ENCODE measurements around the gene CACUL1. TPM values are rescaled to one million over a fixed set of nuclear protein-coding genes. Genes with fewer than 3 reads are reported as not detected.
A peak's percentile ranks its signal among the peaks of the same experiment; 100 is the strongest.

CACUL1 gene
- total RNA-seq, 1 donor from 2014 or later = 36.0 TPM

DNA sequence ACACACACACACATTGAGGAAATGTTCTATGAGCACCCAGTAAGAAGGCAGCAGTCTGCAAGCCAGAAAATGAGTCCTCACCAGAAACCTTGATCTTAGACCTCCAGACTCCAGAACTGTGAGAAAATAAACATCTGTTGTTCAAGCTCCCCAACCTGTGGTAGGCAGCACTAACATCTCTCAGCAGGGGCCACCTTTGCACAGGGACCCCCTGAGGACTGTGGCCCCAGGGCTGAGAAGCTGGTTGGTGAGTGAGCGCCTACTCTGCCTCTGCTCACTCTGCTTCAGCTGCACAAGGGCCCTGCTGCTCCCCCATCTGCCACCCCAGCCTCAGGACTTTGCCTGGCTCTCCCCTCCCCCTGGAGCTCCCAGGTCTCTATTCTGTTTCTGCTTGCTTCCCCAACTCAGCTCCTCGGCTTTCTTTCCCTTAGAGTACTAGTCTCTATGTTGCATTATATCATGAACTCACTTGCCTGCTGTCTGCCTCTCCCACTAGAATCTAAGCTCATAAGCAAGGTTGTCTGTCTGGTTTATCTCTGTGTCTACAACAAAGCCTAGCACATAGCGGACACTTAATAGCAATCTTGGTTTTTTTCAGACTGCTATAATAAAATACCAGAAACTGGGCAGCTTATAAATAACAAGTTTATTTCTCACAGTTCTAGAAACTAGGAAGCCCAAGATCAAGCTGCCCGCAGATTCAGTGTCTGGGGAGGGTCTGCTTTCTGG, 118.9 kb downstream of the CACUL1 start:
- DNase-seq = no peak

GRCh38 chr10:118633786-118634185, 121.0 kb downstream of the CACUL1 start:
- DNase-seq = no peak

DNA sequence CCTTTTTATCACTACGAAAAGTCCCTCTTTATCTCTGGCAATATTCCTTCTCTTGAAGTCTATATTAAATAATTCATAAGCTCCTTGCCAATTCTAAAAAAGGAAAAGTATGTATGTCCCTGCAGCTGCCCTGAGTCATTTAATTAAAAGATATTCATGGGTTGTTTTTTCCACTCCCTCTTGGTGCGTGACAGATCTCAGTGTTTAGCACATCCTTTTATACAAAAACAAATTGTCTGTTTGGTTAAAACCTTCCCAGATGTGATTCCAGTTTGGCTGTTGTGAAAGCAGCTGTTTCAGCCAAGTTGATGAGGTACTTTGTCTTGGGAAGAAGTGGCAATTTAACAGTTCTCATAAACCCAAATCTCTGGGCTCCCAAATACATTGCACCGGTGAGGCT, 125.6 kb downstream of the CACUL1 start:
- peak; percentile 45 for DNase-seq

GRCh38 chr10:118628397-118628796, 126.4 kb downstream of the CACUL1 start:
- no peak for DNase-seq

DNA sequence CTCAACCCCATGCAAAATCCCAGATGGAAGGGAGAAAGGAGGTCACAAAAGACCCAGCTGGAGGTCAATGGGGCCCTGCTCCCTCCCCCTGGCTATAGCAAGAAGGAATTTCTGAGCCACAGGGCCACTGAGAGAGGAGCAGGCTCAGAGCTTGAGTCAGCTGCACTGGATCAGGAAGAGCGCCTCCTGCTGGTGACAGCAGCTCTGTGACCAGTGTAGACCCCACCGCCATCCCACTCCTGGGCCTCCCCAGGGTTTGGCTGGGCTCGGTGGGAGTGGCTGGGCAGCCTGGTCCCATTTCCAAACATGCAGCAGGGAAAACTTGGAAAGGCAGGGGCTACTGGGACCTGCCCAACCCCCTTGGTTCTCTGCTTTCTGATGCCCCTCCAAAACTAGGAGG, 127.8 kb downstream of the CACUL1 start:
- no peak for DNase-seq

Other genes with a start within 250 kb of the CACUL1 start
- not detected for gene PRLHR, start 159.3 kb downstream of the CACUL1 start, total RNA-seq